PC-3 (cell line): ENCODE data around the gene REC114. TPM values are rescaled to one million over a fixed set of nuclear protein-coding genes. Genes with fewer than 3 reads are reported as not detected.
"Not testable (repeated sequence)": the region's sequence is repeated elsewhere in the genome, so short reads cannot be mapped to it uniquely, and the experiment has no call there.

Experiments
- ATAC-seq: fragments of 200-7000 bp; cut with Tn5 transposase; 2 replicates; pipeline ENCODE4 v1.9.1; 2020; ENCODE audit warnings: mild to moderate bottlenecking, moderate library complexity
- BruUV-seq: library from RNA; stranded (reverse); fragments of 400-500 nt; replicated peaks from 2 replicates; lab custom pipeline; 2021; lab: Mats Ljungman, UMichigan
- CTCF ChIA-PET: fragments of 300-600 bp; sonication (Branson Sonifier 250); formaldehyde crosslinking; loops from one replicate; lab custom pipeline; 2022; ENCODE audit warnings: antibody characterized with exemption; lab: Charles Lee
- POLR2A ChIA-PET: fragments of 300-600 bp; sonication (Branson Sonifier 250); formaldehyde crosslinking; loops from one replicate; lab custom pipeline; 2022; ENCODE audit warnings: antibody characterized with exemption; ENCODE audit not compliant: unreplicated experiment; lab: Charles Lee
- DNase-seq: peaks from one replicate; pipeline ENCODE4 v3.0.0-alpha.2; 2015
- H2AFZ ChIP-seq: fragments of 300-600 bp; sonication (generic); 2 replicates; pipeline ENCODE4 v1.6.0; 2016; ENCODE audit warnings: antibody characterized with exemption, low read length
- H3F3A ChIP-seq: fragments of 300-600 bp; sonication (generic); one replicate; pipeline ENCODE4 v1.6.0; 2017; ENCODE audit warnings: antibody characterized with exemption, low read length, control low read depth, mild to moderate bottlenecking; ENCODE audit not compliant: unreplicated experiment
- H3K27ac ChIP-seq: fragments of 300-600 bp; sonication (generic); 2 replicates; pipeline ENCODE4 v1.5.1; 2016; ENCODE audit warnings: mild to moderate bottlenecking, low read length
- H3K27me3 ChIP-seq: fragments of 300-600 bp; sonication (generic); 2 replicates; pipeline ENCODE4 v1.6.1; 2016; ENCODE audit warnings: low read length, mixed read lengths
- H3K36me3 ChIP-seq: fragments of 300-600 bp; sonication (generic); 2 replicates; pipeline ENCODE4 v1.6.1; 2016; ENCODE audit warnings: low read depth, mixed run types, low read length, mixed read lengths
- H3K4me1 ChIP-seq: fragments of 300-600 bp; sonication (generic); 2 replicates; pipeline ENCODE4 v1.5.1; 2016; ENCODE audit warnings: low read length; ENCODE audit not compliant: insufficient read depth
- H3K4me2 ChIP-seq: fragments of 300-600 bp; sonication (generic); 2 replicates; pipeline ENCODE4 v1.6.0; 2016; ENCODE audit warnings: low read length
- H3K4me3 ChIP-seq: fragments of 300-600 bp; sonication (generic); 2 replicates; pipeline ENCODE4 v1.5.1; 2016; ENCODE audit warnings: mild to moderate bottlenecking, low read length, mixed read lengths
- H3K79me2 ChIP-seq: fragments of 300-600 bp; sonication (generic); 2 replicates; pipeline ENCODE4 v1.6.1; 2017; ENCODE audit warnings: low read length, mixed read lengths
- H3K9ac ChIP-seq: fragments of 300-600 bp; sonication (generic); 2 replicates; pipeline ENCODE4 v1.6.0; 2016; ENCODE audit warnings: mild to moderate bottlenecking, low read length
- H3K9me2 ChIP-seq: fragments of 300-600 bp; sonication (generic); replicated peaks from 2 replicates; pipeline ENCODE4 v1.6.1; 2016; ENCODE audit warnings: mixed run types, low read length, mixed read lengths
- H3K9me3 ChIP-seq: fragments of 300-600 bp; sonication (generic); 2 replicates; pipeline ENCODE4 v1.6.1; 2016; ENCODE audit warnings: low read length, mixed read lengths
- H4K20me1 ChIP-seq: fragments of 300-600 bp; sonication (generic); 2 replicates; pipeline ENCODE4 v1.6.1; 2016; ENCODE audit warnings: low read length, mixed read lengths
- EZH2 ChIP-seq: fragments of 300-600 bp; sonication (generic); IDR thresholded peaks from one replicate; pipeline ENCODE4 v1.6.1; 2017; ENCODE audit warnings: antibody characterized with exemption, mild to moderate bottlenecking, low read length; ENCODE audit not compliant: unreplicated experiment
- EZH2phosphoT487 ChIP-seq: fragments of 300-600 bp; sonication (generic); IDR thresholded peaks from 2 replicates; pipeline ENCODE4 v1.6.1; 2018; ENCODE audit warnings: mild to moderate bottlenecking, antibody characterized with exemption, low read length, borderline replicate concordance
- intact Hi-C: fragments of 100-400 bp; cut with micrococcal nuclease; formaldehyde crosslinking; loops from 2 replicates; pipeline ENCODE4 v1.9.0; 2023
- total RNA-seq: library from RNA; depleted of rRNA; stranded (reverse); fragments of >200 nt; gene quantifications from 2 replicates; pipeline ENCODE4 v1.2.3, GENCODE V29; 2014
- TF ChIP-seq, protein P1 (sequence below): fragments of 300-600 bp; sonication (generic); conservative IDR thresholded peaks from 2 replicates; pipeline ENCODE4 v1.5.1; 2017; ENCODE audit warnings: antibody characterized with exemption, low read depth, mild to moderate bottlenecking, low read length

Gene REC114
- total RNA-seq, 1 experiment from 2014 or later: not detected

DNA sequence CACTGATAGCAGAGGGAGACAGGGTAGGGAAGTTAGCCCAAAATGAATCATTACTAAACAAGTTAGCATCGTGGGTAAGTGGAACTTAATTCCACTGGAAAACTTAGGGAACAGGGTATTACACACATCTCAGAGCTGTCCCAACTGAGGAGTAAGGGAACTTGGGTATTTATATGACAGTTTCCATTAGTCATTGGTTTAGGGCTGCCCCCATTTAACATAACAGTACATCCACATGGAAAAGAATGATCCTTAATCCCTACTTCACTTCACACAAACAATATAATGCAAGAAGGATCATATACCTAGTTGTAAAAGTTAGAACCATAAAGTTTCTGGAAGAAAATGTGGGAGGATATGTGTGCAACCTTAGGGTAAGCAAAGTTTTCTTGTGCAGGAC lies 4.3 kb upstream of the REC114 start:
- no peaks in the 10 kb centered on the region for H3K36me3 ChIP-seq
- H3K4me1 ChIP-seq: no peaks in the 10 kb centered on the region
- H3K79me2 ChIP-seq: no peaks in the 10 kb centered on the region
- CTCF ChIA-PET: no interaction called here
- H3K27ac ChIP-seq: no peak overlapping the region
- no peak overlapping the region for H3K4me2 ChIP-seq
- no peaks in the 10 kb centered on the region for H3F3A ChIP-seq
- H3K9me2 ChIP-seq: no peaks in the 10 kb centered on the region
- no peak for ATAC-seq
- DNase-seq: no peak
- BruUV-seq: no TSS peak
- H3K9me3 ChIP-seq: no peaks in the 10 kb centered on the region
- intact Hi-C loops: no loop called here
- no peaks in the 10 kb centered on the region for H4K20me1 ChIP-seq
- no peak overlapping the region for H2AFZ ChIP-seq
- H3K27me3 ChIP-seq: peaks cover 82% of the 10 kb centered on the region
- TF ChIP-seq EZH2 (no peak), EZH2phosphoT487 (no peak)
- TF ChIP-seq, protein P1, sequence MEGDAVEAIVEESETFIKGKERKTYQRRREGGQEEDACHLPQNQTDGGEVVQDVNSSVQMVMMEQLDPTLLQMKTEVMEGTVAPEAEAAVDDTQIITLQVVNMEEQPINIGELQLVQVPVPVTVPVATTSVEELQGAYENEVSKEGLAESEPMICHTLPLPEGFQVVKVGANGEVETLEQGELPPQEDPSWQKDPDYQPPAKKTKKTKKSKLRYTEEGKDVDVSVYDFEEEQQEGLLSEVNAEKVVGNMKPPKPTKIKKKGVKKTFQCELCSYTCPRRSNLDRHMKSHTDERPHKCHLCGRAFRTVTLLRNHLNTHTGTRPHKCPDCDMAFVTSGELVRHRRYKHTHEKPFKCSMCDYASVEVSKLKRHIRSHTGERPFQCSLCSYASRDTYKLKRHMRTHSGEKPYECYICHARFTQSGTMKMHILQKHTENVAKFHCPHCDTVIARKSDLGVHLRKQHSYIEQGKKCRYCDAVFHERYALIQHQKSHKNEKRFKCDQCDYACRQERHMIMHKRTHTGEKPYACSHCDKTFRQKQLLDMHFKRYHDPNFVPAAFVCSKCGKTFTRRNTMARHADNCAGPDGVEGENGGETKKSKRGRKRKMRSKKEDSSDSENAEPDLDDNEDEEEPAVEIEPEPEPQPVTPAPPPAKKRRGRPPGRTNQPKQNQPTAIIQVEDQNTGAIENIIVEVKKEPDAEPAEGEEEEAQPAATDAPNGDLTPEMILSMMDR: no peak
- H3K9ac ChIP-seq: no peak overlapping the region
- POLR2A ChIA-PET: no interaction called here
- H3K4me3 ChIP-seq: no peak overlapping the region

DNA sequence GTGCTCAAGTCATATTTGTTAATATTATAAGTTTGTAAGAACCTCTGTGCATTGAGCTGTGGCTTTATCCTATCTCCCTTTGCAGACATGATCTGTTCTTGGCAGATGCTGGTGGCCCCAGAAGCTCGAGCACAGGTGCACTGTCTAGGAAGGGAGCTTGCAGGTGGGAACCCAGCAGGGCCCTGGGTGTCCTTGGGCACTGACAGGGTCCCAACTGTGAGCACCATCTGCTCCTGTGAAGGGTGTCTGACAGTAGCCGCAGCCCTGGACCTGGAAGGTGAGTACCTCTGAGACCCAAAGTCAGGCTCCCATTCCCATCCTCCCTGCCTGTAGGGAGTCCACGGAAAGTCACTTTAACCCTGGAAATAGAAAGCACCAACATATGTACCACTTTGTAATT lies 2.4 kb upstream of the REC114 start:
- H2AFZ ChIP-seq: no peak overlapping the region
- H3K79me2 ChIP-seq: no peaks in the 10 kb centered on the region
- H3K27ac ChIP-seq: no peak overlapping the region
- ChIA-PET CTCF (no interaction called here), POLR2A (no interaction called here)
- H3K4me1 ChIP-seq: no peaks in the 10 kb centered on the region
- no TSS peak for BruUV-seq
- H3K9me2 ChIP-seq: no peaks in the 10 kb centered on the region
- H3K9me3 ChIP-seq: no peaks in the 10 kb centered on the region
- no peaks in the 10 kb centered on the region for H4K20me1 ChIP-seq
- intact Hi-C loops: no loop called here
- H3K4me2 ChIP-seq: no peak overlapping the region
- H3K9ac ChIP-seq: no peak overlapping the region
- TF ChIP-seq, protein P1: no peak
- TF ChIP-seq EZH2phosphoT487: no peak
- TF ChIP-seq EZH2: no peak
- no peaks in the 10 kb centered on the region for H3K36me3 ChIP-seq
- no peaks in the 10 kb centered on the region for H3F3A ChIP-seq
- DNase-seq: no peak
- H3K4me3 ChIP-seq: no peak overlapping the region
- no peak for ATAC-seq
- H3K27me3 ChIP-seq: peaks cover 79% of the 10 kb centered on the region

DNA sequence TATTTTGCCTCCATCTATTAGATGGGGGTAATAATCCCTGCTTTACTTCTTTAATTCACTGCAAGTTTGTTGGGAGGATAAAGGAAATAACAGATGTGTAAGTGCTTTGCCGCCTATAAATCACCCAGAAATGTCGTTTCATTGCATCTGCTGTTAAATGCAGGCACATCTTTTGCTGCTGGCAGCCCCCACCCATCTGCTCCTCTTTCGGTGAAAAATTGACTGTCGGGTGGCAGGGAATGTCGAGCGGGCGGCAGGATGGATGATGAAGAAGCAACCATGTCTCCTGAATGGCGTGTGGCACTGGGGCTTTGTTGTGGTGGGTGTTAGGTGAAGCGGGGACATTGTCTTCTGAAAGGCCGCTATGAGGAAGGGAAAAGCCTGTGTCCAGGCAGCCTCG lies 543 bp upstream of the REC114 start:
- POLR2A ChIA-PET: no interaction called here
- no peaks in the 10 kb centered on the region for H3K36me3 ChIP-seq
- H3F3A ChIP-seq: no peaks in the 10 kb centered on the region

DNA sequence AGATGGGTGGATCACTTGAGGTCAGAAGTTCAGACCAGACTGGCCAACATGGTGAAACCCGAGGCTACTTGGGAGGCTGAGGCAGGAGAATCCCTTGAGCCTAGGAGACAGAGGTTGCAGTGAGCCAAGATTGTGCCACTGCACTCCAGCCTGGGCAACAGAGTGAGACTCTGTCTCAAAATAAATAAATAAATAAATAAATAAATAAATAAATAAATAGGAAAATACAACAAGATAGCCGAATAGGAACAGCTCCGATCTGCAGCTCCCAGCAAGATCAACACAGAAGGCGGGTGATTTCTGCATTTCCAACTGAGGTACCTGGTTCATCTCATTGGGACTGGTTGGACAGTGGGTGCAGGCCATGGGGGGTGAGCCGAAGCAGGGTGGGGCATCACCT lies 4.5 kb downstream of the REC114 start:
- H3K79me2 ChIP-seq, H4K20me1 ChIP-seq, H3K9ac ChIP-seq, DNase-seq, H3K4me3 ChIP-seq, H3K36me3 ChIP-seq, BruUV-seq, H3K9me3 ChIP-seq, intact Hi-C loops, H2AFZ ChIP-seq, H3K27ac ChIP-seq, ATAC-seq, H3K9me2 ChIP-seq, H3K4me1 ChIP-seq, H3K4me2 ChIP-seq, H3F3A ChIP-seq, CTCF ChIA-PET: not testable (repeated sequence)
- POLR2A ChIA-PET: interaction anchor here (0.7 kb wide), 1 partner anchor 792 kb away, joined by 5 read pairs; no protein-coding TSS in a partner anchor
- peaks cover 23% of the 10 kb centered on the region for H3K27me3 ChIP-seq

More for the DNA sequence above, 543 bp upstream of the REC114 start:
- Histone ChIP-seq H3K27me3 (peaks cover 68% of the 10 kb centered on the region), H3K9ac (no peak overlapping the region), H3K9me3 (no peaks in the 10 kb centered on the region), H2AFZ (no peak overlapping the region), H3K4me2 (no peak overlapping the region), H3K79me2 (no peaks in the 10 kb centered on the region), H3K4me3 (no peak overlapping the region), H3K4me1 (no peaks in the 10 kb centered on the region), H4K20me1 (no peaks in the 10 kb centered on the region), H3K9me2 (no peaks in the 10 kb centered on the region), H3K27ac (no peak overlapping the region)
- CTCF ChIA-PET: no interaction called here
- no peak for DNase-seq
- ATAC-seq: no peak
- BruUV-seq: no TSS peak
- intact Hi-C loops: no loop called here
- no peak for TF ChIP-seq EZH2
- TF ChIP-seq EZH2phosphoT487: no peak
- TF ChIP-seq, protein P1: no peak
